Hepatocyte (in vitro differentiated cells): ENCODE measurements around the gene RICTOR. TPM values are rescaled to one million over a fixed set of nuclear protein-coding genes. Genes with fewer than 3 reads are reported as not detected.
"Not testable (repeated sequence)": the region's sequence is repeated elsewhere in the genome, so short reads cannot be mapped to it uniquely, and the experiment has no call there.

ENCODE experiments used
- DNase-seq: peaks from one replicate; pipeline ENCODE4 v3.0.0-alpha.2; 2016; ENCODE audit warnings: low spot score
- H2AFZ ChIP-seq: fragments of 200-600 bp; sonication (generic); 2 replicates; pipeline ENCODE4 v1.6.0; 2016; ENCODE audit warnings: antibody characterized with exemption, mild to moderate bottlenecking
- H3K27ac ChIP-seq: fragments of 200-600 bp; sonication (generic); 2 replicates; pipeline ENCODE4 v1.5.1; 2016; ENCODE audit warnings: mild to moderate bottlenecking
- H3K27me3 ChIP-seq: fragments of 200-600 bp; sonication (generic); 2 replicates; pipeline ENCODE4 v1.6.1; 2016
- H3K36me3 ChIP-seq: fragments of 200-600 bp; sonication (generic); replicated peaks from 2 replicates; pipeline ENCODE4 v1.5.1; 2016; ENCODE audit warnings: low read depth; ENCODE audit not compliant: insufficient read depth
- H3K4me1 ChIP-seq: fragments of 200-600 bp; sonication (generic); 2 replicates; pipeline ENCODE4 v1.5.1; 2016; ENCODE audit warnings: mild to moderate bottlenecking, moderate library complexity; ENCODE audit not compliant: insufficient read depth
- H3K4me2 ChIP-seq: fragments of 200-600 bp; sonication (generic); 2 replicates; pipeline ENCODE4 v1.6.0; 2016
- H3K4me3 ChIP-seq: fragments of 200-600 bp; sonication (generic); 2 replicates; pipeline ENCODE4 v1.5.1; 2016; ENCODE audit warnings: mild to moderate bottlenecking
- H3K79me2 ChIP-seq: fragments of 200-600 bp; sonication (generic); 2 replicates; pipeline ENCODE4 v1.6.0; 2017; ENCODE audit warnings: mild to moderate bottlenecking
- H3K9me2 ChIP-seq: fragments of 200-600 bp; sonication (generic); replicated peaks from 2 replicates; pipeline ENCODE4 v1.6.0; 2017; ENCODE audit warnings: mild to moderate bottlenecking; ENCODE audit not compliant: insufficient read depth
- H3K9me3 ChIP-seq: fragments of 200-600 bp; sonication (generic); 2 replicates; pipeline ENCODE4 v1.5.1; 2016; ENCODE audit warnings: low read depth, mild to moderate bottlenecking
- H4K20me1 ChIP-seq: fragments of 200-600 bp; sonication (generic); 2 replicates; pipeline ENCODE4 v1.6.0; 2016; ENCODE audit warnings: mild to moderate bottlenecking; ENCODE audit not compliant: insufficient read depth, poor library complexity, severe bottlenecking
- CTCF ChIP-seq: fragments of 200-600 bp; sonication (generic); IDR thresholded peaks from 2 replicates; pipeline ENCODE4 v1.5.1; 2016; ENCODE audit warnings: antibody characterized with exemption, mild to moderate bottlenecking; ENCODE audit not compliant: poor library complexity
- EZH2 ChIP-seq: fragments of 200-600 bp; sonication (generic); IDR thresholded peaks from 2 replicates; pipeline ENCODE4 v1.6.1; 2016; ENCODE audit warnings: antibody characterized with exemption, mild to moderate bottlenecking, borderline replicate concordance
- EZH2phosphoT487 ChIP-seq: fragments of 200-600 bp; sonication (generic); IDR thresholded peaks from one replicate; pipeline ENCODE4 v1.6.1; 2018; ENCODE audit warnings: antibody characterized with exemption, mild to moderate bottlenecking, low read depth, moderate library complexity; ENCODE audit not compliant: unreplicated experiment, severe bottlenecking
- WGBS: methylation state at CpG from one replicate; pipeline ENCODE4 v1.1.6; 2016; ENCODE audit warnings: low lambda C conversion rate; ENCODE audit errors: missing lambda C conversion rate; 5-methylcytosine and 5-hydroxymethylcytosine counted together
- polyA plus RNA-seq: library from polyadenylated mRNA; unstranded; fragments of >200 nt; fragmentation: Nextera tagmentation; extraction: Ambion mirVana; gene quantifications from 2 replicates; pipeline ENCODE4 v1.2.1, GENCODE V29; 2016
- total RNA-seq: library from RNA; depleted of rRNA; stranded (reverse); fragments of >200 nt; gene quantifications from 2 replicates; pipeline ENCODE4 v1.2.3, GENCODE V29; 2014

RICTOR gene
- total and polyA plus RNA-seq, 2 experiments from 2014 or later = 8.5 to 29.1 TPM

- WGBS = 56% methylated on average over 2 of the region's 2 CpGs
- Histone ChIP-seq H3K27me3 (no peaks in the 10 kb centered on the region), H4K20me1 (peaks cover 3% of the 10 kb centered on the region), H2AFZ (no peak overlapping the region), H3K4me1 (no peaks in the 10 kb centered on the region), H3K27ac (no peak overlapping the region), H3K9me3 (no peaks in the 10 kb centered on the region), H3K36me3 (no peaks in the 10 kb centered on the region), H3K4me3 (no peak overlapping the region), H3K9me2 (no peaks in the 10 kb centered on the region), H3K4me2 (no peak overlapping the region), H3K79me2 (peaks cover 3% of the 10 kb centered on the region)
- no peak for TF ChIP-seq EZH2phosphoT487
- TF ChIP-seq CTCF = no peak
- TF ChIP-seq EZH2 = no peak
- no peak for DNase-seq
Observed at GRCh38 chr5:38997591-38997990, 76.6 kb downstream of the RICTOR start.

- H2AFZ ChIP-seq = no peak overlapping the region
- no peak overlapping the region for H3K27ac ChIP-seq
- peaks cover 3% of the 10 kb centered on the region for H3K79me2 ChIP-seq
- H3K4me1 ChIP-seq = no peaks in the 10 kb centered on the region
- no peak overlapping the region for H3K4me3 ChIP-seq
- DNase-seq = no peak
- H3K36me3 ChIP-seq = no peaks in the 10 kb centered on the region
- TF ChIP-seq EZH2phosphoT487 (no peak), CTCF (no peak), EZH2 (no peak)
- H4K20me1 ChIP-seq = peaks cover 3% of the 10 kb centered on the region
- no peaks in the 10 kb centered on the region for H3K9me3 ChIP-seq
- no peaks in the 10 kb centered on the region for H3K9me2 ChIP-seq
- no peak overlapping the region for H3K4me2 ChIP-seq
- H3K27me3 ChIP-seq = no peaks in the 10 kb centered on the region
Observed at GRCh38 chr5:38996123-38996522, 78.1 kb downstream of the RICTOR start.

GRCh38 chr5:38994324-38994927 is 79.8 kb downstream of the RICTOR start:
- TF ChIP-seq CTCF (peak; percentile 54), EZH2phosphoT487 (no peak), EZH2 (no peak)
- Histone ChIP-seq H3K9me3 (no peaks in the 10 kb centered on the region), H3K9me2 (no peaks in the 10 kb centered on the region), H4K20me1 (peaks cover 3% of the 10 kb centered on the region), H2AFZ (no peak overlapping the region), H3K4me3 (no peak overlapping the region), H3K27ac (no peak overlapping the region), H3K79me2 (peaks cover 3% of the 10 kb centered on the region), H3K4me1 (no peaks in the 10 kb centered on the region), H3K4me2 (no peak overlapping the region), H3K27me3 (no peaks in the 10 kb centered on the region), H3K36me3 (no peaks in the 10 kb centered on the region)
- 49% methylated on average over 5 of the region's 5 CpGs for WGBS
- DNase-seq = peak; percentile 58

- not testable (repeated sequence) for H3K4me3 ChIP-seq
Observed at GRCh38 chr5:38989974-38990719, 84.1 kb downstream of the RICTOR start.

More at GRCh38 chr5:38989974-38990719, 84.1 kb downstream of the RICTOR start:
- H3K36me3 ChIP-seq, H3K4me2 ChIP-seq, H2AFZ ChIP-seq, H3K4me1 ChIP-seq, H3K9me2 ChIP-seq, H3K9me3 ChIP-seq, H3K79me2 ChIP-seq, H3K27ac ChIP-seq, DNase-seq, H3K27me3 ChIP-seq, H4K20me1 ChIP-seq: not testable (repeated sequence)
- WGBS = 98% methylated on average over 13 of the region's 13 CpGs
